DMS79 treated with DMSO at 0.1 percent for 48 hours (cell line): ENCODE data around the gene LZTS2.
"Not testable (repeated sequence)": the region's sequence is repeated elsewhere in the genome, so short reads cannot be mapped to it uniquely, and the experiment has no call there.

Source experiments
- DNase-seq: peaks from one replicate; lab custom pipeline; 2025; lab: John Stamatoyannopoulos, UW

Gene LZTS2

DNA sequence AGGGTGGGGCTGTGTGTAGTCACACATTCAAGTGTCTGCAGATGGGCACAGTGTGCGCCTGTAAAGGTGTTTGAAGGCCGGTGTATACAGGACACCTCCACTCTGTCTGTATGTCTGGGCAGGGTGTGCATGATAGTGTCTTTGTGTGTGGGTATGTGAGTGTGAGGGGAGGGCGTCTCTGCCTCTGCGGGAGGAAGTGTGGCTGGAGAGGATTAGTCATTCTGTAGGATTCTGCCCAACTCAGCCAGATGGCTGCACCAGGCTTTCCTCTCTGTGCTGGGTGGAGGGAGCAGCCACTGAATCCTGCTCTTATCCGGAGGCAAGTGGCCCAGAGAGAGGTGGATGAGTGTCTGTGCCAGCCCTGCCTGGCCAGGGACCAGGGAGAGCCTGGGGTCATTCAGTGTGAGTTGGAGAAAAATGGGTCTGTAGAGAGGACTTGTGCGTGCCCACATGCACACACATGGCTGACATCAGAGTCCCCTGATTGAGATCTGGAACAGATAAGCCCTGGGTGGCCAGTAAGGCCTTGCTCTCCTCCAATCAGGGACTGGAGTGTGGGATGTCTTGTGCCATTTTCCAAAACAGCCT lies 33.1 kb downstream of the LZTS2 start:
- peak; percentile 17 for DNase-seq

DNA sequence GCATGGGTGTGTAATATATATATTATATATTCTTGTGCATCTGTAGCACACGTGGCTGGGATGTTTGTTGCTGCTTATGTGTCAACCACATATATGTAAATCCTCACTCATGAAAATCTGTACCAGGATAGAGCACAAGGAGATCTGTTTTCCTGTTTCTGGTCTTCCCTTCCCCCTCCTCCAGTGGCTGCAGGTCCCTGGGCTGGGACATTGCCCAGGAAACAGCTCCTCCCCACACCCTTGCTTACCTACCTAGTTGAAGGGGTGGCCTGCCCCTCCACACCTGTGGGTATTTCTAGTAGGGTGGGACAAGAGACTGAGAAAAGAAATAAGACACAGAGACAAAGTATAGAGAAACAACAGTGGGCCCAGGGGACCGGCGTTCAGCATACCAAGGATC lies 33.7 kb downstream of the LZTS2 start:
- DNase-seq = no peak

DNA sequence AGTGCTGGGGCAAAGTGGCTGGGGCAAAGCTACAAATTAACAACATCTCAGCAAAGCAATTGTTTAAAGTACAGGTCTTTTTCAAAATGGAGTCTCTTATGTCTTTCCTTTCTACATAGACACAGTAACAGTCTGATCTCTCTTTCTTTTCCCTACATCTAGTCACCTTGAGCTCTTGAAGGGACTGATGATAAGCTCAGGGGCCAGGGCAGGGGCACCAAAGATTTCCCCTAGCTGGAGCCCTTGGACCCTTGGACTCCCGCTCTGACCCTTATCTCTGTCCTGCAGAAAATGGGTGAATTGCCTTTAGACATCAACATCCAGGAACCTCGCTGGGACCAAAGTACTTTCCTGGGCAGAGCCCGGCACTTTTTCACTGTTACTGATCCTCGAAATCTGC lies 34.8 kb downstream of the LZTS2 start:
- DNase-seq = not testable (repeated sequence)

DNA sequence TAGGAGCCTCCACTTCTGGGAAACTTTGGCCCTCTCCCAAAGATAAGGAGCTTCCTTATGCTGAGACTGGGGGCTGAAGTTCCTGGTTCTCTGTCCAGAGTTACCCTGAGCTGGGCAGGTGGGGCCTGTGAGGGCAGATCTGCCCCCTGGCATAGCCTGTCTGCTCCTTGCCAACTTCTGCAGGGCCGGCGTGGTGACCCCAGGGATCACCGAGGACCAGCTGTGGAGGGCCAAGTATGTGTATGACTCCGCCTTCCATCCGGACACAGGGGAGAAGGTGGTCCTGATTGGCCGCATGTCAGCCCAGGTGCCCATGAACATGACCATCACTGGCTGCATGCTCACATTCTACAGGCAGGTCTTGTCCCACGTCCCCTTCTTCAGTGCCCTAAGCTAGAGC lies 35.7 kb downstream of the LZTS2 start:
- no peak for DNase-seq

DNA sequence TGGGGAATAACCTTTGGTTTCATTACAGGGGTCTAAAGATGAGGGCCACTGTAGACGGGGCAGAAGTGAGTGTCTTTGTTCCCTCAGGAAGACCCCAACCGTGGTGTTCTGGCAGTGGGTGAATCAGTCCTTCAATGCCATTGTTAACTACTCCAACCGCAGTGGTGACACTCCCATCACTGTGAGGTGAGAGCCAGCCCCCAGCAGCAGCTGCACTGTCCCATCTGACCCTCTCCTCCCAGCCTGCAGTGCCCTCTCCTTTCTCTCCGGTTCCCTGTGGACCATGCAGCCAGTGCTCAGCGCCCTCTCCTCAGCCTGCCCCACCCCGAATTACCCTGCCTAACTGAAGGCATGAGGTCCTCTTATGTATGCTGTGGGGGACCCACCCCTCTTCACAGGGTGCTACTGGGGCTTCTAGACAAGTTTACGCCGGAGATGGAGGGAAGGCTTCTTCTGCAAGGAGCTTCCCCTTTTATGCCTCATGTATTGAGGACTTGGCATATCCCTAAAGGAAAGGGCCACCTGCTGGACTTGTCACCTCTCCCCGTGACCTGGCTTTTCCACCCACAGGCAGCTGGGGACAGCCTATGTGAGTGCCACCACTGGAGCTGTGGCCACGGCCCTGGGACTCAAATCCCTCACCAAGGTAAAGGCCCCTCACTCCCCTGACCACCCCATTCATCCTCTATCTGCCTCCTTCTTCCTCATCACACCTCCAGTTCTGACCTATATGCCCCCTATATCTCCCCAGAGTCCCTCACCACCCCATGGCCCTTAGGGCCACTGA lies 36.5 kb downstream of the LZTS2 start:
- no peak for DNase-seq

DNA sequence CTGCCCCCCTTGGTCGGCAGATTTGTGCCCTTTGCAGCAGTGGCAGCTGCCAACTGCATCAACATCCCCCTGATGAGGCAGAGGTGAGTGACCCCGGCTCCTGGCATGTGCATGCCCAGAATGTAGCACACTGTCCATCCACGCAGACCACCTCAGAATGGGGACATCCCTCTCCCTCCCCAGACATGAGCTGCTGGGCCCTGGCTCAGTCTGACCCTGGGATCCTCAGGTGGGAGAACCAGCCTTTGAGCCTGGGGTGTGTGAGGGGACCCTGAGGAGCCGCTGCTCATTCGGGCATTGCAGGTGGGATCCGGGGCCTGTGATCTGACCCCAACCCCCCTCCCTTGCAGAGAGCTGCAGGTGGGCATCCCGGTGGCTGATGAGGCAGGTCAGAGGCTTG lies 37.1 kb downstream of the LZTS2 start:
- DNase-seq = no peak

DNA sequence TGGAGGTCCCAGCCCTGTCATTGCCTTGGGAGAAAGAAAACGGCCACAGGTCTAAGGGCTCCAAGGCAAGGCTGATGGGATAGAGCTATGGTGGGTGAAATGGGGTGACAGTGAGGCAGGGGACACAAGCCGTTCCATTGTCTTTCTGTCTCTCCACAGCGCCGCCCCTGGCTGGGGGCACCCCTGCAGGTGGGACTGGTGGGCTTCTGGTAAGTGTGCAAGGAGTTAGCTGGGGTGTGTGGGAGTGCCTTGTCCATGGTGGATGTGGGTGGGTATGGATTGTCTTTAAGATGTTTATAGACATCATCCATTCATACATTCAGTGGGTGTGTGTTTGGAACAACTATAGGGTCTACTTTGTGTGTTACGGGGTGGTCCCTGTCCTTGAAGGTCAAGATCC lies 38.9 kb downstream of the LZTS2 start:
- DNase-seq = no peak

DNA sequence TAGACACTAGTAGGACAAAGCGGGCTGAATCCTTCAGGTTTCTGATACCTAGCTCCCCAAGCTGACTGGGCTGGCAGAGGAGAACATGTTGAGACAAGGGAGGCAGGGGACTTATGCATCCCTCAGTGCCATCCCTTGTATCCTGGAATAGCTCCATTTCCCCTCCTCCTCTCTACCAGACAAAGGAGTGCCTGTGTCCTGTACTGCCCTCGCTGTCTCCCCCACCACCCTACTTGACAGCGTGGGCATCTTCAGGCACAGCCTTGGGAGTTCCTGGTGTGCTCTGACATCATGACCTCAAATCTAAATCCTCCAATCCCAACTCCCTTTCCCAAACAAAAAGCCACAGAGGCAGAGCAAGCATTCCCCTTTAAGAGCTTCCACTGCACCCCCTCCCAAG lies 40.5 kb downstream of the LZTS2 start:
- no peak for DNase-seq

DNA sequence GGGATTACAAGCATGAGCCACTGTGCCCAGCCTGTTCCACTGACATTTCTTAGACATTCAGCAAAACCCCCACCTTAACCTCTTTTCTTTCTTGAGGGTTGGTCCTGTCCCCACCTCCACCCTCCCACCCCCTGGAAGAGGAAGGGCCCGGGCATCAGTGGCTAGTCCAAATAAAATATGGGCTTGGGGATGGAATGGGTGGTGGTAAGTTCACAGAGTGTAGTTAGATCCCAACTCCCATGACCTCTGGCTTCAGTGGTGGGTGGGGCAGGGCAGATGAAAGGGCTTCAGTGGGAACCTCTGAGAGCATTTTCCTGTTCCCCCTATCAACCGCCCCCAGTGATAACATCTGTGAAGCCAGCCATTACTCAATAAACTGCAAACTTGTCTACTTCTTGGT lies 41.2 kb downstream of the LZTS2 start:
- no peak for DNase-seq

DNA sequence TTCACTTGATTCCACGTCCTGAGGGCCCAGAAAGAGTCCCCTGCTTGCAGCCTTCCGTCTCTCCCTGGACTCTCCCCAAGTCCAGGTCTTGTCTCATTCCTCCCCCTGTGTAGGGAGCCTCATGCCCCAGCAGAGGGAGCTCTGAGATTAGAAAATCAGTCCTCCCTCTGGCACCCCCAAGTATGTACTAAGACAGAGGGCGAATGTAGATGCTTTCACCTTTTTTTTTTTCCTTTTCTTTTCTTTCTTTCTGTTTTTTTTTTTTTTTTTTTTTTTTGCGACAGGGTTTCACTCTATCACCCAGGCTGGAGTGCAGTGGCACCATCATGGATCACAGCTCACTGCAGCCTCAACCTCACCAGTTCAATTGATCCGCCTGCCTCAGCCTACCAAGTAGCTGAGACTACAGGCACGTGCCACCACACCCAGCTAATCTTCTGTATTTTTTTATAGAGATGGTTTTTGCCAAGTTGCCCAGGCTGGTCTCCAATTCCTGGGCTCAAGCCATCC lies 41.7 kb downstream of the LZTS2 start:
- peak; percentile 52 for DNase-seq

DNA sequence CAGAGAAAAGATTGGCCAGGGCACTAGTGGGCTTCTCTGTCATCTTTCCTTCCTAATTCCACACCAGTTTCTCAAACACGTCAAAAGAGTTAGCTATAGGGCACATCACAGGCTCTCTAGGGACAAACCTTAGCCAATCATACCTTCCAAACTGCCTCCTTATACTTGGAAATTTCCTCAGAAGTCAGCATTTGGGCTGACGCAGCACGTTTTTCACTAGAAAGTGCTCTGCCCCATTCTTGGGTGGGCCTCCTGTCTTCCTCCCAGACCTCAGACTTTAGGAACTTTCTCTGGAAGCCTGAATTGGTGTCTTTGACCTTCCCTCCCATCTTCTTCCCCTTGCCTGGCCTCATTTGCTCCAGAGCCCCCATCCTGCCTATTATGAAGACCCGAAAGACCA lies 42.5 kb downstream of the LZTS2 start:
- DNase-seq = no peak

DNA sequence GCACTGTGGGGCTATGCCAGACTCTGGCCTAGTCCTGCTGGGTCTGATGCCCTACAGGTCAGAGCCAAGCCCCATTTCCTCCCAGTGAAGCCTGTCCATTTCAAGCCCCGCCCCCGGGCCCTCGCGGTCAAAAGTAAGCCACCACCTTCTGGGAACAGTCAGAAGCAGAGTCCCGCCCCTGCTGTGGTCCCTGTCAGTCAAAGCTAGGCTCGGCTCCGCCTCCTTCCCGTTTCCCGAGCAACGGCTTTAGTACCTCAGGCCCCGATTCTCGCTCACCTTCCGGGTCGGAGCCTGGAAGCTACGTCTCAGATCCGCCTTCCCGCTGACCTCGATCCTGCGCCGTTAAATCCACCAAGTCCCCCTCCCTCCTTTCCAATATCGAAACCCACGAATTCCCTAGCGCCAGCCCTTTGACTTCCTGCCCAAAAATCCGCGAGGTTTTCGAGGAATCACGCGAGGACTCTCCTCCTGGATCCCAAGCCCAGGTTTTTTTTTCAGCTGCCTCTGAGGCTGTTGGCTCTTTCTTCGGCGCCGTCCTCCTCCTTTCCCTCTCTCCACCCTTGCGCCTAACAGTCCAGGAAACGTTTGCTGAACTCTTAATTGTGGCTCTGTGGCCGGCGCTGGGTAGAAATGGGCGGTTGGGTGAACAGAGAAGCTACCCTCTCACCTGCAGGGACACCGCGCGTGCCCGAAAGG lies 43.2 kb downstream of the LZTS2 start:
- DNase-seq = peak; percentile 81

DNA sequence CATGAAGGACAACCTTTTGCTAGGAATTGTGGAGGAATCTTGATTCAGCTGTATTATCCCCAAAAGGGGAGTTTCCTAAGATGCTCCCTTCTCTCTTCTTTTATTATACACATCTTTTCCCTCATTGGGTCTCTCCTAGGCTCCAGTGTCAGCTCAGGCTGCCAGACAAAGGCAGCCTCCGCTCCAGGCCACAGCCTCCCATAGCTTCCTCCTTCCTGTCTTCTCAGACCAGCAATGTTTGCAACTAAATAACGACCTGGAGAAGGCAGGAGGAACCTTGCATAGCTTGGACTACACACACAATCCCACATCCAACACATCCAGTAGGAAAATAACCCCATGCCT lies 43.7 kb downstream of the LZTS2 start:
- peak; percentile 34 for DNase-seq

DNA sequence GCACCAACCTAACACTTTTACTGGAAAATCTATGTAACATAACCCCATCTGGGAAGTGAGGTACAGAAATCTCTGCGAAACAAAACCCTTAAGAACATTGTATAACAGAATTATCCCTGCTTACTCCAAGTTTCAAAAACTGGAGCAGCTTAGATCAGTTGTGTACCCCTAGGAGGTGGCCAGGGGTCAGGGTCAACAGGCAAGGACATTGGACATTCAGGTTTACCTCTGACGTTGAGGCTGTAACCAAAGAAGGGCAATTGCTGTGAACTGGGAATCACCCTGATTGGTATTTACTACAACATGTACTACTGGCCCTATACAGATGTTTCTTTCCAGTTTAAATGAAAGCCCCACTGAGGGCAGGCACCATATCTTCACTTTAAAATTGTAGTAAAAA lies 44.5 kb downstream of the LZTS2 start:
- DNase-seq = no peak

DNA sequence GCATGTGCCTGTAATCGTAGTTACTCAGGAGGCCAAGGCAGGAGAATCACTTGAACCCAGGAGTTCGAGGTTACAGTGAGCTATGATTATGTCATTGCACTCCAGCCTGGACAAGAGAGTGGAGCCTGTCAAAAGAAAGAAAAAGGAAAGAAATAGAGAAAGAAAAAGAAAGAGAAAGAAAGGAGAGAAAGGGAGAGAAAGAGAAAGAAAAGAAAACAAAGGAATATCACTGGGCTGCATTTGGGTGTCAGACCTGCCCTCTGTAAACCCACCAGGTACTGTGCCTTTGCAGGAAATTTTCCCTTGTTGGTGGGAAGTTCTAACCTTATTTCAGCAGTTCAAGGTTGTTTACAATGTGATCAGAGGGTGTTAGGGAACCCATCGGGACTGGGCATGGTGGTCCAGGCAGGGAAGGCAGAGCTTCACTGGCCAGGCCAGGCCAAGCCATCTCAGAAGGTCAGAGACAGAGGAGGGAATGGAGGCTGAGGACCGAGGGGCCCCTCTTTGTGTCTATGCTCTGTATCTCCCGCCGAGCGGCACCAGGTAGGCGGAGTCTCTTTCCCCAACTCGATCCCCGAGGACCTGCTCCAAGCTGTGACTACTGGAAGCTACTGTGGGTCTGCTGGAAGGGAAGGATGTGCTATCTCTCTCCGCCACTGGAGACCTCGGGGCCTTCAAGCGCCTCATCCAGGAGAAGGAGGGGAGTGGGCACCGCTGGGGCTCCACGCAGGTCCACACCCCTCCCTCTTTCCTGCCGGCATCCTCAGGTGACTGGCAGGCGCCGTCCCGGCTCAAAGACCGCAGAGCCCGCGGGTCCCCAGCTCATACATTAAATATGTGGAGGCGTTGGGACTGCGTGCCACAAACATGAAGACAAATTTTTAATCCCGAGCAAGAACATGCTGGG lies 47.0 kb downstream of the LZTS2 start:
- DNase-seq = no peak

DNA sequence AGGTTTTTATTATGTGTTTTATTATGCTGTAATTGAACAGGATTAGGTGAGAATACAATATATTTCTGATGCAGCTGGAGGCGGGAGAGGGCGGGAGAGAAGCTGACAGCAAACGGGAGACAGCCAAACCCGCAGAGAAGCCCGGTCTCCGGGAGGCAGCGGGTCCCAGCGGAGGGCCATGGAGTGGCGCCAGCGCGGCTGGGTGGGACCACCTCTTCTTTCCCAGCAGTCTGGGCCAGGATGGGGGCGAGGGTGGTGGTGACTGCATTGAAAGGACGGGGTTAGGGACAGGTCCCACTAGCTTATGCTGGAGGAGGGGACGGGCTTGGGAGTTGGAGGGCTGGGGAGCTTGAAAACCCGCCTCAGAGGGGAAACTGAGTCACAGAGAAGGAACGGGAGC lies 47.7 kb downstream of the LZTS2 start:
- DNase-seq = no peak

DNA sequence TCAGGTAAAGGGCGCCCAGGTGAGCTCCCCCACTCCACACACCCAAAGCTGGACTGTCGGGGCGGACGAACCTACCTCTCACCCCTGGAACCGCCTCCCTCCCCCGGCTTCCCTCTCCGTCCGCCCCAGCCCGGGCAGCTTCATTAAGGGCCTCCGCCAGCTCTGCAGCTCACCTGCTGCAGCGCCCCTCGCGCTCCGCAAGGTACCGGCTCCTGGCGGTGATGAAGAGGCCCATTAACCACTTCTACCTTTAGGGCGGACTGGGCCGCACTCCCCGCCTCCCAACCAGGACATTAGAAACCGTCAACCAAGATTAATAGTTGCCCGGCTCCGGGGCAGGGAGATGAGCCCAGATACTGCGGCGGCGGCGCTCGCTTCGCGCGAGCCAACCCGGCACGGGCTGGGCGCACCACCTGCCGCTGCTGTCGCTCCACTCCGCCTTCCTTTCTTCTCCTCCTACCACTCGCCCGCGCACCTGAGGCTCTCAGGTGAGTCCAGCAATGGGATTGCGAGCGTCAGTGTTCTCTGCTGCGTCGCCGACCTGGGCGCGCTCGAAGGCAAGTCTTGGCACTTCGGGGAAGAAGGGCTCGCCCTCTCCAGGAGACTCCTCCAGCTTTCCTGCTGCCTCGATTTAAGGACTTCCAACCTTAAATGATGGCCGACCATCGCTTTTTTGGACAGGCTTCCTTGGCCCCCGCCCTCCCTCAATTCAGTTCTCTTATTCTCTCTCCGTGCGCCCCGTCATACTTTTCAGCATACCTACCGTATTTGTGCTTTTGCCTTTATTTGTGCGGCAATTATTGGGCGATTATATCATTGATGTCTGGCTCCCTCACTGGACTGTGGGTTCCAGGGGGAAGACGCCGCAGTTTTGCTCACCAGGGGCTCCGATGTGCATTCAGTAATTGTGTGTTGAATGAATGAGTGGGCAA lies 48.6 kb downstream of the LZTS2 start:
- DNase-seq = no peak

DNA sequence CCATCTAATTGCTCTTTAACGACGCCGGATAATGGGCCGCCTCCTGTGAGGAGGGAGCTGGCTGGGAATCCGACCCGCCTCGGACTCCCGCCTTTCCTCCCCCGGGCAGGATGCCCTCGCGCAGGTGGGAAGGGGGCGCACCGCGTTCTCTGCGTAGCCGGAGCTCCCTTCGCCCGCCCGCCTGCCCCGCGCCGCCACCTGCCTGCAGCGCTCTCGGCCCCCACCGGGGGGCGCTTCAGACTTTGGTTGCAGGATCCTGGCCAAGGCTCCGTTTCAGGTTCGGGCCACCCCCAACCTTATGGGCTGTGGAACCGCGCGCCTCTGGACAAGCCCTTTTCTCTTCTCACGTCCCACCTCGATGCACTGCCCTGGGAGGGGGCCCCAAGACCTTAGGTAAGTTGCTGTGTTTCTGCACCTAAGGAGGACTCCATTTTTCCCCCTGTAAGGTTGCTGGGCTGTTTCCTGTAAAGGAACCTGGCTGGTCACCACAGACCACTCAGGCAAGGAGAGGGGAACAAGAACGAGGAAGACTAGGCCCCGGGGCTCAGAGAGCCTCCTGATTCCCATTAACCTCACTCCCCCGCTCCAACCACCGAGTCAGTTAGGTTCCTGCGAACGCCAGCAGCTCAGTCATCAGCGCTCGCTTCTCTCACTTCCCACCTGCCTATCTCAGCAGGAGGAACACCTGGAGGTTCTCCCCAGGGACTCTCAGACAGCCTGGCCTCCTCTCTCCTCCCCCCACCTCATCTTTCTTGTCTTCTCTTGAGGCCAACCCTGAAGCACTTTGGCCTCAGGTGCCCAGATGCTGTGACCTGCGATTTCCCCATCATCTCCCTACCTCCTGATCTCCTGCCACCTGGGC lies 50.8 kb downstream of the LZTS2 start:
- DNase-seq = peak; percentile 31

DNA sequence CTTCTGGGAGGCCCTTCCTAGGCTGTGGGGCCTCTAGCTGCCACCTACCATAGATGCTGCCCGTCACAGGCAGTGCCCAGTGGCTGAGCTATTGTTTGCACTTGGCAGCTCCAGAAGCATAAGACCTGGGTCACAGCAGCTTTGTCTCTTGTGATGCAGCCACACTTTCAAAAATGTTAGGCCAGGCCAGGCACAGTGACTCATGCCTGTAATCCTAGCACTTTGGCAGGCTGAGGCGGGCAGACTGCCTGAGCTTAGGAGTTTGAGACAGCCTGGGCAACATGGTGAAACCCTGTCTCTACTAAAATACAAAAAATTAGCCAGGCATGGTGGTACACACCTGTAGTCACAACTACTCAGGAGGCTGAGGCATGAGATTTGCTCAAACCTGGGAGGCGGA lies 52.7 kb downstream of the LZTS2 start:
- DNase-seq = no peak

DNA sequence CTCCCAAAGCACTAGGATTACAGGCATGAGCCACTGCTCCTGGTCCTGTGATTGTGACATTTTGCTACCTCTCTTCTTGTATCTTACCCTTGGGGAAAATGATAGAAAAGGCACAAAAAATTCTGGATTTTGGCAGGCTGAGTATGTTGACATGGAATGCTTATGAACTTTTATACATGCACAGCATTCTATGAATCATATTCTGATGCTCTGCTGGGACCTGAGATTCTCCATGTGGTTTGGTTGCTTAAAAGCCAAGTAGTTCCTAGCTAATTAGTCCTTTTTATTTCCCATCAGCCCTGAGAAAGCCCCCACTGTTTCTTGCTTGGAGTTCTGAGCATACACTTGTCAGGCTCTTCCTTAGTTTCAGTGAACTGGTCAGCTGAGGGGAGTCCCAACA lies 53.9 kb downstream of the LZTS2 start:
- DNase-seq = no peak
